Endothelial cell of umbilical vein (primary cell): ENCODE results near the gene TSEN54. TPM values are rescaled to one million over a fixed set of nuclear protein-coding genes. Genes with fewer than 3 reads are reported as not detected.

Experiments used
- BruUV-seq: library from RNA; stranded (reverse); fragments of 400-500 nt; replicated peaks from 2 replicates; lab custom pipeline; 2021; lab: Mats Ljungman, UMichigan
- CTCF ChIA-PET: fragments of 300-600, 350-600 bp; sonication (Branson Sonifier 250); formaldehyde crosslinking; loops from one replicate; lab custom pipeline; 2021; ENCODE audit warnings: antibody characterized with exemption, inconsistent platforms; lab: Charles Lee
- POLR2A ChIA-PET: fragments of 300-600, 350-600 bp; sonication (Branson Sonifier 250); formaldehyde crosslinking; loops from one replicate; lab custom pipeline; 2021; ENCODE audit warnings: antibody characterized with exemption, inconsistent platforms; lab: Charles Lee
- DNase-seq: peaks from one replicate; pipeline ENCODE4 v3.0.0-alpha.2; 2011; ENCODE audit warnings: low read depth, low spot score
- FAIRE-seq: peaks from 2 replicates; lab custom pipeline; 2011; peaks lifted over from hg19 to GRCh38; lab: Jason Lieb, UNC
- H2AFZ ChIP-seq: 2 replicates; pipeline ENCODE4 v1.6.0; 2012; ENCODE audit warnings: low read depth, low read length, control low read depth, inconsistent platforms
- H3K27ac ChIP-seq: 2 replicates; pipeline ENCODE4 v1.5.1; 2011; ENCODE audit warnings: low read depth, mild to moderate bottlenecking, control low read depth, low read length, moderate library complexity; ENCODE audit not compliant: insufficient read depth
- H3K27me3 ChIP-seq, 2 experiments: 2 replicates each; pipeline versions ENCODE4 v1.6.0 to v1.6.1; 2011; ENCODE audit warnings: low read length in 2 of 2, mixed read lengths in 1 of 2; ENCODE audit not compliant: control insufficient read depth in 2 of 2, insufficient read depth in 2 of 2
- H3K36me3 ChIP-seq, 2 experiments: 2 replicates in 1 of 2; 3 replicates in 1 of 2; pipeline ENCODE4 v1.5.1; 2011; ENCODE audit warnings: low read length in 2 of 2, mild to moderate bottlenecking in 1 of 2, moderate library complexity in 1 of 2; ENCODE audit not compliant: control insufficient read depth in 2 of 2, insufficient read depth in 2 of 2; ENCODE audit errors: extremely low read depth in 1 of 2
- H3K4me1 ChIP-seq: 3 replicates; pipeline ENCODE4 v1.5.1; 2011; ENCODE audit warnings: mild to moderate bottlenecking, low read length; ENCODE audit not compliant: control insufficient read depth, insufficient read depth; ENCODE audit errors: extremely low read depth
- H3K4me2 ChIP-seq: 2 replicates; pipeline ENCODE4 v1.6.1; 2011; ENCODE audit warnings: low read length, control low read depth, mixed read lengths; ENCODE audit not compliant: insufficient read depth
- H3K4me3 ChIP-seq, 3 experiments: fragments of 200-600 bp in 1 of 3; sonication (generic), shearing (Covaris generic) in 1 of 3; replicated peaks in 1 of 3; 2 replicates each; pipeline ENCODE4 v1.5.1; 2011 to 2016; ENCODE audit warnings: control low read depth in 3 of 3, low read length in 3 of 3, mild to moderate bottlenecking in 2 of 3, inconsistent platforms in 1 of 3, low read depth in 1 of 3, moderate library complexity in 1 of 3; ENCODE audit not compliant: insufficient read depth in 1 of 3
- H3K79me2 ChIP-seq: 2 replicates; pipeline ENCODE4 v1.6.0; 2012; ENCODE audit warnings: low read length, inconsistent platforms; ENCODE audit not compliant: control insufficient read depth, insufficient read depth
- H3K9ac ChIP-seq: replicated peaks from 2 replicates; pipeline ENCODE3; 2011; ENCODE audit warnings: low read length, control low read depth; ENCODE audit not compliant: insufficient read depth; ENCODE audit errors: extremely low read depth
- H3K9me1 ChIP-seq: replicated peaks from 3 replicates; pipeline ENCODE4 v1.6.0; 2011; ENCODE audit warnings: mild to moderate bottlenecking, low read length; ENCODE audit not compliant: control insufficient read depth, insufficient read depth; ENCODE audit errors: extremely low read depth
- H3K9me3 ChIP-seq: replicated peaks from 2 replicates; pipeline ENCODE4 v1.5.1; 2012; ENCODE audit warnings: low read length, inconsistent platforms; ENCODE audit not compliant: control insufficient read depth, insufficient read depth
- H4K20me1 ChIP-seq: replicated peaks from 2 replicates; pipeline ENCODE3; 2011; ENCODE audit warnings: mild to moderate bottlenecking, low read length; ENCODE audit not compliant: control insufficient read depth, insufficient read depth; ENCODE audit errors: extremely low read depth
- CTCF ChIP-seq, 2 donors: IDR thresholded peaks; 1 replicate in 1 of 2; 2 replicates in 1 of 2; pipeline ENCODE4 v1.5.1; 2011; ENCODE audit warnings: low read length in 2 of 2, mild to moderate bottlenecking in 2 of 2, moderate library complexity in 2 of 2, control low read depth in 1 of 2, inconsistent platforms in 1 of 2, low read depth in 1 of 2; ENCODE audit not compliant: insufficient read depth in 1 of 2; ENCODE audit errors: extremely low read depth in 1 of 2
- EZH2 ChIP-seq: IDR thresholded peaks from 2 replicates; pipeline ENCODE4 v1.6.1; 2012; ENCODE audit warnings: borderline replicate concordance, low read depth, mild to moderate bottlenecking, moderate library complexity, low read length, inconsistent platforms; ENCODE audit not compliant: severe bottlenecking
- FOS ChIP-seq: IDR thresholded peaks from 2 replicates; pipeline ENCODE4 v1.6.1; 2011; ENCODE audit warnings: mild to moderate bottlenecking, low read length, moderate library complexity, borderline replicate concordance; ENCODE audit not compliant: insufficient read depth
- GATA2 ChIP-seq: IDR thresholded peaks from 2 replicates; pipeline ENCODE4 v1.7.0; 2011; ENCODE audit warnings: low read depth, mild to moderate bottlenecking, moderate library complexity, mixed read lengths, low read length; ENCODE audit not compliant: insufficient read length, insufficient read depth
- JUN ChIP-seq: IDR thresholded peaks from 2 replicates; pipeline ENCODE4 v1.6.1; 2011; ENCODE audit warnings: borderline replicate concordance, low read depth; ENCODE audit not compliant: insufficient read length, insufficient read depth
- MAX ChIP-seq: IDR thresholded peaks from 2 replicates; pipeline ENCODE4 v1.6.1; 2011; ENCODE audit not compliant: insufficient read depth, insufficient read length
- MYC ChIP-seq: IDR thresholded peaks from one replicate; pipeline ENCODE4 v1.6.1; 2011; ENCODE audit warnings: mild to moderate bottlenecking, low read depth, low read length
- POLR2A ChIP-seq: IDR thresholded peaks from 2 replicates; pipeline ENCODE4 v1.6.1; 2012; ENCODE audit warnings: low read depth, mild to moderate bottlenecking, control low read depth, low read length
- POLR2AphosphoS5 ChIP-seq: IDR thresholded peaks from 2 replicates; pipeline ENCODE4 v1.6.1; 2012; ENCODE audit warnings: low read depth, mild to moderate bottlenecking, control low read depth, low read length, moderate library complexity; ENCODE audit not compliant: insufficient read depth
- dilution Hi-C: fragments of 300-500 bp; cut with MboI; formaldehyde crosslinking; loops from one replicate; pipeline ENCODE4 v1.15.0; 2019; ENCODE audit warnings: low sequenced_read_pairs; ENCODE audit not compliant: extremely low pct_ligation_motif_present
- intact Hi-C: fragments of 100-400 bp; cut with micrococcal nuclease; formaldehyde crosslinking; loops from one replicate; pipeline ENCODE4 v1.10.0; 2022
- polyA plus RNA-seq, 4 experiments: library from polyadenylated mRNA; depleted of rRNA in 3 of 4; stranded (reverse) in 3 of 4; unstranded in 1 of 4; fragments of >200 nt; gene quantifications; 2 replicates each; pipeline versions ENCODE4 v1.2.1 to v1.2.3, GENCODE V29; 2011 to 2012; ENCODE audit warnings: missing spikeins in 1 of 4
- total RNA-seq: library from RNA; stranded (reverse); gene quantifications from 2 replicates; pipeline ENCODE4 v1.2.3, GENCODE V29; 2021

Gene TSEN54
- total and polyA plus RNA-seq, 2 donors (not counting 3 experiments of a cell fraction or from before 2014, with no cell fraction given): 22.3 to 26.3 TPM

GRCh38 chr17:75471207-75471606 lies 45.1 kb upstream of the TSEN54 start:
- no peak overlapping the region for H2AFZ ChIP-seq
- H4K20me1 ChIP-seq: no peaks in the 10 kb centered on the region
- no peaks in the 10 kb centered on the region for H3K9me1 ChIP-seq
- H3K4me3 ChIP-seq: no peak overlapping the region
- ChIA-PET POLR2A (no interaction called here), CTCF (interaction anchor here (2.4 kb wide), 1 partner anchor 9 kb away, joined by 6 read pairs; no protein-coding TSS in a partner anchor)
- DNase-seq: no peak
- dilution Hi-C loops (no loop called here), intact Hi-C loops (no loop called here)
- peaks cover 0 to 12% of the 10 kb centered on the region in 2 experiments for H3K36me3 ChIP-seq
- H3K4me2 ChIP-seq: no peak overlapping the region
- H3K9me3 ChIP-seq: no peaks in the 10 kb centered on the region
- peaks cover 8% of the 10 kb centered on the region for H3K4me1 ChIP-seq
- FAIRE-seq: no peak
- no TSS peak for BruUV-seq
- no peak overlapping the region for H3K9ac ChIP-seq
- H3K27me3 ChIP-seq: no peaks in the 10 kb centered on the region
- H3K79me2 ChIP-seq: no peaks in the 10 kb centered on the region
- no peak overlapping the region for H3K27ac ChIP-seq
- TF ChIP-seq EZH2: no peak
- no peak for TF ChIP-seq POLR2A
- TF ChIP-seq JUN: no peak
- no peak for TF ChIP-seq POLR2AphosphoS5
- no peak for TF ChIP-seq CTCF (IDR thresholded peaks at IDR 0.05; ENCODE audit: extremely low read depth in 1 of 2, insufficient read depth in 1 of 2, low read depth in 1 of 2, low read length in 2 of 2)
- no peak for TF ChIP-seq FOS
- no peak for TF ChIP-seq MAX
- TF ChIP-seq GATA2: no peak
- TF ChIP-seq MYC: no peak
